Naive thymus-derived CD4-positive, alpha-beta T cell (primary cell): Measurements from ENCODE around the gene CCR6. TPM values are rescaled to one million over a fixed set of nuclear protein-coding genes. Genes with fewer than 3 reads are reported as not detected.

Experiments used
- ATAC-seq: fragments of 150-1000 bp; cut with Tn5 transposase; 2 replicates; pipeline ENCODE4 v1.10.0; 2021; ENCODE audit warnings: mild to moderate bottlenecking, moderate library complexity
- CTCF ChIA-PET: fragments of 350-600 bp; sonication (Branson Sonifier 250); formaldehyde crosslinking; loops from one replicate; lab custom pipeline; 2021; ENCODE audit warnings: antibody characterized with exemption; lab: Charles Lee
- POLR2A ChIA-PET: fragments of 350-600 bp; sonication (Branson Sonifier 250); formaldehyde crosslinking; loops from one replicate; lab custom pipeline; 2021; ENCODE audit warnings: antibody characterized with exemption, inconsistent platforms; lab: Charles Lee
- DNase-seq, 9 donors: peaks; one replicate each; pipeline versions ENCODE4 v3.0.0 to v3.0.0-alpha.2; 2020 to 2022; ENCODE audit warnings: mixed read lengths in 1 of 9
- H3K27ac ChIP-seq: one replicate; pipeline ENCODE4 v1.7.0; 2013; ENCODE audit warnings: mild to moderate bottlenecking, low read depth, low read length, moderate library complexity
- H3K27me3 ChIP-seq, 2 donors: one replicate each; pipeline ENCODE4 v1.7.0; 2013; ENCODE audit warnings: low read length in 2 of 2, mild to moderate bottlenecking in 2 of 2, moderate library complexity in 2 of 2; ENCODE audit not compliant: control insufficient read depth in 2 of 2, insufficient read depth in 2 of 2
- H3K36me3 ChIP-seq, 3 experiments: 1 replicate in 2 of 3; 2 replicates in 1 of 3; pipeline ENCODE4 v1.7.0; 2013; ENCODE audit warnings: low read length in 3 of 3, mild to moderate bottlenecking in 3 of 3, moderate library complexity in 1 of 3; ENCODE audit not compliant: insufficient read depth in 3 of 3, control insufficient read depth in 2 of 3
- H3K4me1 ChIP-seq, 2 donors: one replicate each; pipeline ENCODE4 v1.7.0; 2013; ENCODE audit warnings: low read length in 2 of 2, mild to moderate bottlenecking in 2 of 2, moderate library complexity in 1 of 2; ENCODE audit not compliant: control insufficient read depth in 2 of 2, insufficient read depth in 2 of 2
- H3K4me3 ChIP-seq: 2 replicates; pipeline ENCODE4 v1.7.0; 2013; ENCODE audit warnings: mild to moderate bottlenecking, low read length
- H3K9me3 ChIP-seq, 3 experiments: 1 replicate in 2 of 3; 2 replicates in 1 of 3; pipeline ENCODE4 v1.7.0; 2013; ENCODE audit warnings: low read length in 3 of 3; ENCODE audit not compliant: control insufficient read depth in 2 of 3
- H3K27ac Mint-ChIP-seq, 9 donors: one replicate each; pipeline ENCODE4 v1.8.0; 2020 to 2022; ENCODE audit warnings: mixed read lengths in 9 of 9, mild to moderate bottlenecking in 8 of 9, moderate library complexity in 5 of 9, inconsistent platforms in 2 of 9
- H3K27me3 Mint-ChIP-seq, 5 donors: one replicate each; pipeline ENCODE4 v1.8.0; 2021 to 2022; ENCODE audit warnings: mixed read lengths in 5 of 5, mild to moderate bottlenecking in 1 of 5
- H3K36me3 Mint-ChIP-seq, 5 donors: one replicate each; pipeline ENCODE4 v1.8.0; 2020 to 2022; ENCODE audit warnings: mixed read lengths in 5 of 5, mild to moderate bottlenecking in 3 of 5, inconsistent platforms in 1 of 5
- H3K4me1 Mint-ChIP-seq, 7 donors: one replicate each; pipeline ENCODE4 v1.8.0; 2020 to 2022; ENCODE audit warnings: mixed read lengths in 7 of 7, mild to moderate bottlenecking in 3 of 7, inconsistent platforms in 1 of 7
- H3K4me3 Mint-ChIP-seq, 10 donors: one replicate each; pipeline ENCODE4 v1.8.0; 2020 to 2022; ENCODE audit warnings: mild to moderate bottlenecking in 10 of 10, mixed read lengths in 10 of 10, moderate library complexity in 6 of 10, inconsistent platforms in 2 of 10
- H3K9me3 Mint-ChIP-seq, 11 donors: one replicate each; pipeline ENCODE4 v1.8.0; 2020 to 2022; ENCODE audit warnings: mixed read lengths in 11 of 11, mild to moderate bottlenecking in 4 of 11, inconsistent platforms in 1 of 11, moderate library complexity in 1 of 11
- intact Hi-C, 2 donors: fragments of 100-400 bp; cut with micrococcal nuclease; formaldehyde crosslinking; loops; one replicate each; pipeline ENCODE4 v1.15.1; 2023
- polyA plus RNA-seq, 2 donors: library from polyadenylated mRNA; unstranded; fragments of 300-500 nt; fragmentation: Illumina TruSeq; gene quantifications; one replicate each; pipeline ENCODE4 v1.2.3, GENCODE V29; 2021
- total RNA-seq, 6 experiments: library from RNA in 5 of 6; stranded (reverse) in 5 of 6; gene quantifications; 1 replicate in 5 of 6; 2 replicates in 1 of 6; pipeline ENCODE4 v1.2.3 and lab custom pipeline; 2021 to 2026

Gene CCR6
- total and polyA plus RNA-seq, 7 experiments from 2014 or later: 0.15 to 4.1 (median 0.50) TPM; not detected in 1

- no peak overlapping the region for H3K4me3 Mint-ChIP-seq
- POLR2A ChIA-PET: interaction anchor here (0.6 kb wide), 1 partner anchor 16 kb away, joined by 4 read pairs; no protein-coding TSS in a partner anchor
- H3K4me1 ChIP-seq: peaks cover 28 to 54% of the 10 kb centered on the region in 2 donors
- H3K9me3 ChIP-seq: no peaks in the 10 kb centered on the region
- no peak overlapping the region for H3K4me3 ChIP-seq
- no peak overlapping the region for H3K27ac ChIP-seq
- DNase-seq (no peak), ATAC-seq (no peak)
- no peaks in the 10 kb centered on the region for H3K36me3 Mint-ChIP-seq
- peak overlapping the region in 5 of 9 donors; percentile 31 to 93 (median 66) for H3K27ac Mint-ChIP-seq
- peaks cover 11 to 54% (median 38%) of the 10 kb centered on the region in 7 donors for H3K4me1 Mint-ChIP-seq
- H3K36me3 ChIP-seq: no peaks in the 10 kb centered on the region
- no peaks in the 10 kb centered on the region for H3K27me3 ChIP-seq
- peaks cover 0 to 5% (median 0%) of the 10 kb centered on the region in 5 donors for H3K27me3 Mint-ChIP-seq
- CTCF ChIA-PET: no interaction called here
- H3K9me3 Mint-ChIP-seq: no peaks in the 10 kb centered on the region
- intact Hi-C loops: loop anchor here in 1 of 2 donors (5.0 kb wide), 1 partner anchor 124 kb away; the partner anchor contains the start of gene CEP43
Measured at GRCh38 chr6:167121335-167121841, 1.5 kb upstream of the CCR6 start.

DNA sequence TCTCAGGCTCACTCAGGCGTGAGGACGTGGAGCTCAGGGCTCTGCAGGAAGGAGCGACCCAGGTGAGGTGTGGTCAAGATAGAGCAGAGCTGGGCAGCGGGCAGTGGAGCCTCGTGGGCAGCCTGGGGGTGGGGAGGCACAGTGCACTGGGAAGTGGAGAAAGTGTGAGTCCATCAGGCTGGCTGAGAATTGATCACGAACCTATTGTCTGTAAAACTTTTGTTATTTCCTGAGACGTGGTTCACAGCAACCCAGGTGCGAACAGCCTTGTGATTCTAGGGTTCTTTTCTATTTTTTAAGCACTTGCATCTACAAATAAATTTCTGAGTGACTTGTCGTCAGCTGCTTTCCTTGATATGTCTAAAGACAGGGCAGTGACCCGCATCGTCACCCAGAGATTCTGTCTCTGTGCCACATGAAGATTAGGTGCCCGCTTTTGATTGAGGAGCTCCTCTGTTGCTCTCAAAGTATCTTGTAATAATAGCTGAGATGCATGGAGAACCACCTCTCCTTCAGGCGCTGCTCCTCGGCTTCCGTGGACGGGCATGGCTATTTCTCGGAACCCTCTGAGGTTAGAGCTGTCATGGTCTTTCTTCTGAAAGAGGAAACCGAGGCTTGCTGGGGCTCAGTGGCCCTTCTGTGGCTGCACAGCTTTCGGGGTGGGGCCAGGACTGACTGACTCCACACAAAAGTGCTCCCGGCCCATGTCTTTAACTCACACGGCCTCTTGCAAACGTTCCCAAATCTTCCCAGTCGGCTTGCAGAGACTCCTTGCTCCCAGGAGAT lies 662 bp upstream of the CCR6 start:
- peaks cover 28 to 54% of the 10 kb centered on the region in 2 donors for H3K4me1 ChIP-seq
- POLR2A ChIA-PET: interaction anchor here (0.6 kb wide), 1 partner anchor 16 kb away, joined by 4 read pairs; no protein-coding TSS in a partner anchor

DNA sequence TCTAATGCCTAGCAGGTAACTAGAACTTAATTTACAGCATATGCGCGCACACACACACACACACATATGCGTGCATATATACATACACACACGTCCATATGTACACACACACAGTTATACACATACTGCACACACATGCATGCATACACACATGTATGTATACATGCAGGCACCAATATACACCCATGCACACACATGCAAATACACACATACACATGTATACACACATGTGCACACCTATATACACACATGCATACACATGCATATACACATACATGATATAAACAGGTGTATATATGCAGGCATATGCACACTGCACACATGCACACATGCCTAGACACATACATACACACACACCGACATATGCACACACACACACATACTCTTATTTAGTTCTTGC lies 1.9 kb downstream of the CCR6 start:
- no peak for DNase-seq
- no peak for ATAC-seq
- Mint-ChIP-seq H3K36me3 (no peaks in the 10 kb centered on the region), H3K4me1 (peaks cover 9 to 42% (median 22%) of the 10 kb centered on the region in 7 donors), H3K27me3 (peaks cover 0 to 5% (median 0%) of the 10 kb centered on the region in 5 donors), H3K4me3 (no peak overlapping the region), H3K27ac (no peak overlapping the region), H3K9me3 (peaks cover 0 to 2% (median 0%) of the 10 kb centered on the region in 11 donors)
- H3K4me3 ChIP-seq: no peak overlapping the region
- no peaks in the 10 kb centered on the region for H3K9me3 ChIP-seq
- H3K36me3 ChIP-seq: no peaks in the 10 kb centered on the region
- H3K4me1 ChIP-seq: peaks cover 16 to 47% of the 10 kb centered on the region in 2 donors
- intact Hi-C loops: loop anchor here in 1 of 2 donors (5.0 kb wide), 1 partner anchor 127 kb away; the partner anchor contains the start of gene CEP43
- H3K27me3 ChIP-seq: no peaks in the 10 kb centered on the region
- ChIA-PET CTCF (no interaction called here), POLR2A (no interaction called here)
- no peak overlapping the region for H3K27ac ChIP-seq

More for the DNA sequence above, 662 bp upstream of the CCR6 start:
- ATAC-seq: no peak
- no peaks in the 10 kb centered on the region for H3K36me3 ChIP-seq
- intact Hi-C loops: loop anchor here in 1 of 2 donors (5.0 kb wide), 1 partner anchor 125 kb away; the partner anchor contains the start of gene CEP43
- no peaks in the 10 kb centered on the region for H3K27me3 ChIP-seq
- H3K9me3 ChIP-seq: no peaks in the 10 kb centered on the region
- peak overlapping the region; percentile 10 for H3K4me3 ChIP-seq
- CTCF ChIA-PET: interaction anchor here (0.6 kb wide), 1 partner anchor 23 kb away, joined by 3 read pairs; no protein-coding TSS in a partner anchor
- Mint-ChIP-seq H3K36me3 (no peaks in the 10 kb centered on the region), H3K27ac (peak overlapping the region in 6 of 9 donors; percentile 40 to 93 (median 69)), H3K4me3 (no peak overlapping the region), H3K27me3 (peaks cover 0 to 5% (median 0%) of the 10 kb centered on the region in 5 donors), H3K4me1 (peaks cover 11 to 54% (median 38%) of the 10 kb centered on the region in 7 donors), H3K9me3 (peaks cover 0 to 2% (median 0%) of the 10 kb centered on the region in 11 donors)
- no peak for DNase-seq
- no peak overlapping the region for H3K27ac ChIP-seq

GRCh38 chr6:167125410-167125809 lies 2.5 kb downstream of the CCR6 start:
- H3K4me3 Mint-ChIP-seq: no peak overlapping the region
- no peaks in the 10 kb centered on the region for H3K36me3 Mint-ChIP-seq
- peaks cover 0 to 5% (median 0%) of the 10 kb centered on the region in 5 donors for H3K27me3 Mint-ChIP-seq
- intact Hi-C loops: no loop called here
- H3K27ac Mint-ChIP-seq: no peak overlapping the region
- peaks cover 0 to 2% (median 0%) of the 10 kb centered on the region in 11 donors for H3K9me3 Mint-ChIP-seq
- no peaks in the 10 kb centered on the region for H3K27me3 ChIP-seq
- no peaks in the 10 kb centered on the region for H3K9me3 ChIP-seq
- peaks cover 10 to 45% of the 10 kb centered on the region in 2 donors for H3K4me1 ChIP-seq
- no peak overlapping the region for H3K27ac ChIP-seq
- H3K4me1 Mint-ChIP-seq: peaks cover 7 to 40% (median 22%) of the 10 kb centered on the region in 7 donors
- no peaks in the 10 kb centered on the region for H3K36me3 ChIP-seq
- ATAC-seq (no peak), DNase-seq (no peak)
- H3K4me3 ChIP-seq: no peak overlapping the region
- POLR2A ChIA-PET: no interaction called here
- CTCF ChIA-PET: no interaction called here

- Histone ChIP-seq H3K4me1 (peaks cover 5 to 42% of the 10 kb centered on the region in 2 donors), H3K27me3 (no peaks in the 10 kb centered on the region), H3K27ac (no peak overlapping the region), H3K4me3 (no peak overlapping the region), H3K9me3 (no peaks in the 10 kb centered on the region), H3K36me3 (no peaks in the 10 kb centered on the region)
- DNase-seq (no peak), ATAC-seq (no peak)
- Mint-ChIP-seq H3K36me3 (no peaks in the 10 kb centered on the region), H3K27ac (peak overlapping the region in 1 of 9 donors; percentile 29), H3K4me3 (no peak overlapping the region), H3K9me3 (peaks cover 0 to 2% (median 0%) of the 10 kb centered on the region in 11 donors), H3K4me1 (peaks cover 3 to 35% (median 17%) of the 10 kb centered on the region in 7 donors), H3K27me3 (peaks cover 0 to 5% (median 0%) of the 10 kb centered on the region in 5 donors)
- POLR2A ChIA-PET: no interaction called here
- CTCF ChIA-PET: no interaction called here
- intact Hi-C loops: no loop called here
Measured at GRCh38 chr6:167125855-167126349, 3.0 kb downstream of the CCR6 start.

- Mint-ChIP-seq H3K36me3 (no peaks in the 10 kb centered on the region), H3K9me3 (peaks cover 0 to 2% (median 0%) of the 10 kb centered on the region in 11 donors), H3K4me1 (peaks cover 0 to 17% (median 9%) of the 10 kb centered on the region in 7 donors), H3K27me3 (no peaks in the 10 kb centered on the region), H3K4me3 (no peak overlapping the region), H3K27ac (peak overlapping the region in 1 of 9 donors; percentile 47)
- H3K4me1 ChIP-seq: peaks cover 0 to 30% of the 10 kb centered on the region in 2 donors
- H3K27ac ChIP-seq: no peak overlapping the region
- intact Hi-C loops: no loop called here
- POLR2A ChIA-PET: no interaction called here
- no peak for ATAC-seq
- no peaks in the 10 kb centered on the region for H3K36me3 ChIP-seq
- no peak overlapping the region for H3K4me3 ChIP-seq
- DNase-seq: no peak
- H3K9me3 ChIP-seq: no peaks in the 10 kb centered on the region
- CTCF ChIA-PET: no interaction called here
- H3K27me3 ChIP-seq: no peaks in the 10 kb centered on the region
Measured at GRCh38 chr6:167127785-167128531, 5.1 kb downstream of the CCR6 start.
